Measurements from ENCODE around the gene WIPF2.

WIPF2 gene

GRCh38 chr17:40283662-40284061 lies 64.6 kb downstream of the WIPF2 start:
- no peak for TF ChIP-seq CTCF (conservative IDR thresholded peaks at IDR 0.05; ENCODE audit: low read depth, low read length)
- Histone ChIP-seq H3K36me3 (ENCODE audit: insufficient read depth) (no peaks in the 10 kb centered on the region), H3K4me2 (peak overlapping the region; percentile 49), H4K20me1 (ENCODE audit: insufficient read depth) (no peaks in the 10 kb centered on the region), H3K4me3 (IDR thresholded peaks at IDR 0.05; ENCODE audit: insufficient read depth, low read depth, low read length) (no peak overlapping the region), H3K27ac (no peak overlapping the region; the same call in 1 of the 2 replicates), H3K4me1 (ENCODE audit: low read depth, poor library complexity, severe bottlenecking) (peaks cover 29% of the 10 kb centered on the region), H3K9ac (no peak overlapping the region), H3K27me3 (ENCODE audit: insufficient read depth, low read depth) (no peaks in the 10 kb centered on the region), H2AFZ (ENCODE audit: low read depth) (no peak overlapping the region), H3K79me2 (ENCODE audit: insufficient read depth, low read depth) (peaks cover 9% of the 10 kb centered on the region)

DNA sequence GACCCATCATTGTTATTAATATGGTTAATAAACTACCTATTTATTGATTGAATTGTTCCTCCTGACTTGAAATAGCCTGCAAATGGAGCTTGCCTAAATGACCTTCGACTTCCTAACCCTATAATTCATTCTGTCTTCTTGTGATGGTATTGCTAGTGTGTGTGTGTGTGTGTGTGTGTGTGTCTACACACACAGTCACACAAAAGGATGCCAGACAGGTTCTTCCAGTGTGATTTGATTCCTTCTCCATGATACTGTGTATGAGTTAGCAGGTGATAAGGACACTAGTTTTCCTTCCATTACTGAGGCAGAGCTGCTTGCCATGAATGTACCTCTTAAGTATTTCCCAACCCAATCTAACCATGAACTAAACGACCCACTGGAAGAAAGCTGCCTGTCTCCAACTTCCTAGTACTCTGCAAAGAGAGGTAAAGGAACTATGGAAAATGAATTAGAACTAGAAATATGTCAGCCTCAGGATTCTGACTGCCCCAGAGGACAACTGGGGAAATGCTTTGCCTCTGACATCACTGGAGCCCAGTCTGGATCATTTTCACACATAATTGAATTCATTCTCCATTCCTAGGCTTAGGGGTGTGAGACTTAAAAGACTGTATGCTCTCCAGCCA lies 65.1 kb downstream of the WIPF2 start:
- Histone ChIP-seq H3K4me3 (IDR thresholded peaks at IDR 0.05; ENCODE audit: insufficient read depth, low read depth, low read length) (no peak overlapping the region), H3K4me2 (peak overlapping the region; percentile 49), H4K20me1 (ENCODE audit: insufficient read depth) (no peaks in the 10 kb centered on the region), H3K27ac (no peak overlapping the region), H3K36me3 (ENCODE audit: insufficient read depth) (no peaks in the 10 kb centered on the region), H3K4me1 (ENCODE audit: low read depth, poor library complexity, severe bottlenecking) (peaks cover 34% of the 10 kb centered on the region), H3K79me2 (ENCODE audit: insufficient read depth, low read depth) (peaks cover 14% of the 10 kb centered on the region), H3K9ac (no peak overlapping the region), H2AFZ (ENCODE audit: low read depth) (no peak overlapping the region), H3K27me3 (ENCODE audit: insufficient read depth, low read depth) (no peaks in the 10 kb centered on the region)
- TF ChIP-seq CTCF (conservative IDR thresholded peaks at IDR 0.05; ENCODE audit: low read depth, low read length), result no peak

GRCh38 chr17:40286473-40286872 lies 67.4 kb downstream of the WIPF2 start:
- H3K9ac ChIP-seq, result no peak overlapping the region

GRCh38 chr17:40287159-40287493 lies 68.0 kb downstream of the WIPF2 start:
- no peak overlapping the region for H3K27ac ChIP-seq
- H3K27me3 ChIP-seq (ENCODE audit: insufficient read depth, low read depth), result no peaks in the 10 kb centered on the region
- no peak overlapping the region for H3K4me3 ChIP-seq (IDR thresholded peaks at IDR 0.05; ENCODE audit: insufficient read depth, low read depth, low read length)
- no peak overlapping the region for H3K9ac ChIP-seq
- H4K20me1 ChIP-seq (ENCODE audit: insufficient read depth), result 0 out of 2 replicates have a peak, but pooled peaks cover 3% of the 10 kb centered on the region
- H2AFZ ChIP-seq (ENCODE audit: low read depth), result no peak overlapping the region
- H3K79me2 ChIP-seq (ENCODE audit: insufficient read depth, low read depth), result peaks cover 41% of the 10 kb centered on the region
- no peak for TF ChIP-seq CTCF (conservative IDR thresholded peaks at IDR 0.05; ENCODE audit: low read depth, low read length)
- peaks cover 5% of the 10 kb centered on the region; the same call in 1 of the 2 replicates for H3K36me3 ChIP-seq (ENCODE audit: insufficient read depth)
- H3K4me2 ChIP-seq, result peak overlapping the region; percentile 20; the same call in 1 of the 2 replicates
- H3K4me1 ChIP-seq (ENCODE audit: low read depth, poor library complexity, severe bottlenecking), result peaks cover 52% of the 10 kb centered on the region

More at GRCh38 chr17:40286473-40286872, 67.4 kb downstream of the WIPF2 start:
- no peak for TF ChIP-seq CTCF (conservative IDR thresholded peaks at IDR 0.05; ENCODE audit: low read depth, low read length)
- H3K27ac ChIP-seq, result no peak overlapping the region
- H3K27me3 ChIP-seq (ENCODE audit: insufficient read depth, low read depth), result no peaks in the 10 kb centered on the region
- H2AFZ ChIP-seq (ENCODE audit: low read depth), result no peak overlapping the region
- H3K4me3 ChIP-seq (IDR thresholded peaks at IDR 0.05; ENCODE audit: insufficient read depth, low read depth, low read length), result no peak overlapping the region
- peaks cover 51% of the 10 kb centered on the region for H3K4me1 ChIP-seq (ENCODE audit: low read depth, poor library complexity, severe bottlenecking)
- no peak overlapping the region for H3K4me2 ChIP-seq
- H3K36me3 ChIP-seq (ENCODE audit: insufficient read depth), result peaks cover under 1% of the 10 kb centered on the region; the same call in 1 of the 2 replicates
- peaks cover 37% of the 10 kb centered on the region for H3K79me2 ChIP-seq (ENCODE audit: insufficient read depth, low read depth)
- 0 out of 2 replicates have a peak, but pooled peaks cover 3% of the 10 kb centered on the region for H4K20me1 ChIP-seq (ENCODE audit: insufficient read depth)
